Common myeloid progenitor, CD34-positive (primary cell): Measurements from ENCODE around the gene MIS18A.

Source experiments
- CTCF ChIA-PET: fragments of 350-600 bp; sonication (Branson Sonifier 250); formaldehyde crosslinking; loops from one replicate; lab custom pipeline; 2021; ENCODE audit warnings: antibody characterized with exemption; lab: Charles Lee
- POLR2A ChIA-PET: fragments of 350-600 bp; sonication (Branson Sonifier 250); formaldehyde crosslinking; loops from one replicate; lab custom pipeline; 2021; ENCODE audit warnings: antibody characterized with exemption; lab: Charles Lee
- DNase-seq, 3 donors: peaks; one replicate each; pipeline versions ENCODE4 v3.0.0 to v3.0.0-alpha.2; 2013
- H3K27ac ChIP-seq, 2 experiments: 1 replicate in 1 of 2; 2 replicates in 1 of 2; pipeline ENCODE4 v1.7.0; 2013; ENCODE audit warnings: inconsistent platforms in 2 of 2, low read length in 2 of 2, mild to moderate bottlenecking in 2 of 2, low read depth in 1 of 2, moderate library complexity in 1 of 2; ENCODE audit not compliant: severe bottlenecking in 2 of 2, insufficient read depth in 1 of 2, poor library complexity in 1 of 2
- H3K27me3 ChIP-seq, 5 experiments: replicated peaks in 2 of 5; 1 replicate in 3 of 5; 2 replicates in 2 of 5; pipeline versions ENCODE4 v1.6.1 to v1.7.0; 2013; ENCODE audit warnings: low read length in 4 of 5, mild to moderate bottlenecking in 2 of 5, moderate library complexity in 2 of 5, inconsistent platforms in 1 of 5; ENCODE audit not compliant: insufficient read depth in 5 of 5, control insufficient read depth in 4 of 5
- H3K36me3 ChIP-seq, 4 experiments: 1 replicate in 2 of 4; 2 replicates in 2 of 4; pipeline versions ENCODE4 v1.6.1 to v1.7.0; 2013; ENCODE audit warnings: low read length in 3 of 4, control low read depth in 1 of 4, mild to moderate bottlenecking in 1 of 4; ENCODE audit not compliant: control insufficient read depth in 4 of 4, insufficient read depth in 4 of 4
- H3K4me1 ChIP-seq, 4 experiments: 1 replicate in 3 of 4; 2 replicates in 1 of 4; pipeline versions ENCODE4 v1.6.1 to v1.7.1; 2013; ENCODE audit warnings: low read length in 3 of 4, mild to moderate bottlenecking in 3 of 4, control low read depth in 1 of 4, inconsistent platforms in 1 of 4, moderate library complexity in 1 of 4; ENCODE audit not compliant: control insufficient read depth in 4 of 4, insufficient read depth in 4 of 4; ENCODE audit errors: control extremely low read depth in 1 of 4
- H3K4me3 ChIP-seq, 7 experiments: 1 replicate in 4 of 7; 2 replicates in 3 of 7; pipeline versions ENCODE4 v1.5.1 to v1.7.0; 2013; ENCODE audit warnings: mild to moderate bottlenecking in 7 of 7, low read length in 6 of 7, moderate library complexity in 6 of 7, inconsistent platforms in 2 of 7, low read depth in 2 of 7, control low read depth in 1 of 7; ENCODE audit not compliant: insufficient read depth in 4 of 7, control insufficient read depth in 1 of 7; ENCODE audit errors: extremely low read depth in 1 of 7
- H3K9me3 ChIP-seq, 5 experiments: 1 replicate in 4 of 5; 2 replicates in 1 of 5; pipeline versions ENCODE4 v1.6.1 to v1.7.1; 2013; ENCODE audit warnings: low read length in 4 of 5, mild to moderate bottlenecking in 2 of 5, inconsistent platforms in 1 of 5, low read depth in 1 of 5, moderate library complexity in 1 of 5; ENCODE audit not compliant: control insufficient read depth in 4 of 5, insufficient read depth in 2 of 5; ENCODE audit errors: control extremely low read depth in 1 of 5
- WGBS: methylation state at CpG from one replicate; pipeline ENCODE4 v1.1.5; 2013; ENCODE audit not compliant: insufficient coverage; 5-methylcytosine and 5-hydroxymethylcytosine counted together

Gene MIS18A

GRCh38 chr21:32320059-32320458, 41.2 kb upstream of the MIS18A start:
- H3K4me1 ChIP-seq: no peaks in the 10 kb centered on the region
- no peak overlapping the region for H3K4me3 ChIP-seq
- H3K27ac ChIP-seq: no peak overlapping the region
- no peak for DNase-seq
- H3K36me3 ChIP-seq: peaks cover 17 to 97% (median 78%) of the 10 kb centered on the region in 4 experiments
- ChIA-PET POLR2A (no interaction called here), CTCF (no interaction called here)
- WGBS: 97% methylated on average over 6 of the region's 6 CpGs
- H3K9me3 ChIP-seq: no peaks in the 10 kb centered on the region
- H3K27me3 ChIP-seq: no peaks in the 10 kb centered on the region

- CTCF ChIA-PET: no interaction called here
These were observed 40.2 kb upstream of the MIS18A start for GRCh38 chr21:32319012-32319411.

GRCh38 chr21:32317726-32318125, 38.9 kb upstream of the MIS18A start:
- H3K27me3 ChIP-seq: no peaks in the 10 kb centered on the region
- H3K27ac ChIP-seq: no peak overlapping the region
- WGBS: 87% methylated on average over 9 of the region's 9 CpGs
- CTCF ChIA-PET: no interaction called here
- H3K4me1 ChIP-seq: no peaks in the 10 kb centered on the region
- peaks cover 19 to 91% (median 72%) of the 10 kb centered on the region in 4 experiments for H3K36me3 ChIP-seq
- H3K4me3 ChIP-seq: no peak overlapping the region
- DNase-seq: no peak
- no peaks in the 10 kb centered on the region for H3K9me3 ChIP-seq
- POLR2A ChIA-PET: no interaction called here

More at GRCh38 chr21:32319012-32319411, 40.2 kb upstream of the MIS18A start:
- H3K4me3 ChIP-seq: no peak overlapping the region
- H3K36me3 ChIP-seq: peaks cover 17 to 94% (median 75%) of the 10 kb centered on the region in 4 experiments
- no peaks in the 10 kb centered on the region for H3K27me3 ChIP-seq
- 97% methylated on average over 6 of the region's 7 CpGs for WGBS
- H3K4me1 ChIP-seq: no peaks in the 10 kb centered on the region
- DNase-seq: no peak
- H3K27ac ChIP-seq: no peak overlapping the region
- no peaks in the 10 kb centered on the region for H3K9me3 ChIP-seq
- POLR2A ChIA-PET: no interaction called here

- WGBS: 99% methylated on average over 20 of the region's 22 CpGs
- Histone ChIP-seq H3K27me3 (no peaks in the 10 kb centered on the region), H3K9me3 (no peaks in the 10 kb centered on the region), H3K27ac (no peak overlapping the region), H3K4me3 (no peak overlapping the region), H3K4me1 (no peaks in the 10 kb centered on the region), H3K36me3 (peaks cover 19 to 92% (median 71%) of the 10 kb centered on the region in 4 experiments)
- DNase-seq: no peak
- ChIA-PET POLR2A (no interaction called here), CTCF (interaction anchor here (0.6 kb wide), 1 partner anchor 13 kb away, joined by 3 read pairs; no protein-coding TSS in a partner anchor)
These were observed 37.7 kb upstream of the MIS18A start for GRCh38 chr21:32316361-32317215.

- H3K4me3 ChIP-seq: no peak overlapping the region
- 98% methylated on average over 13 of the region's 14 CpGs for WGBS
- POLR2A ChIA-PET: no interaction called here
- no peaks in the 10 kb centered on the region for H3K9me3 ChIP-seq
- DNase-seq: no peak
- no peaks in the 10 kb centered on the region for H3K4me1 ChIP-seq
- H3K36me3 ChIP-seq: peaks cover 13 to 84% (median 65%) of the 10 kb centered on the region in 4 experiments
- H3K27me3 ChIP-seq: no peaks in the 10 kb centered on the region
- CTCF ChIA-PET: no interaction called here
- H3K27ac ChIP-seq: no peak overlapping the region
These were observed 36.8 kb upstream of the MIS18A start for GRCh38 chr21:32315511-32316281.

GRCh38 chr21:32314806-32315205, 36.0 kb upstream of the MIS18A start:
- Histone ChIP-seq H3K36me3 (peaks cover 11 to 75% (median 57%) of the 10 kb centered on the region in 4 experiments), H3K9me3 (no peaks in the 10 kb centered on the region), H3K27ac (no peak overlapping the region), H3K27me3 (no peaks in the 10 kb centered on the region), H3K4me1 (no peaks in the 10 kb centered on the region), H3K4me3 (no peak overlapping the region)
- DNase-seq: no peak
- POLR2A ChIA-PET: no interaction called here
- CTCF ChIA-PET: no interaction called here
- 99% methylated on average over 13 of the region's 16 CpGs for WGBS

- H3K36me3 ChIP-seq: peaks cover 7 to 64% (median 52%) of the 10 kb centered on the region in 4 experiments
- no peaks in the 10 kb centered on the region for H3K4me1 ChIP-seq
- no peak overlapping the region for H3K4me3 ChIP-seq
- CTCF ChIA-PET: no interaction called here
- WGBS: 100% methylated on average over 4 of the region's 6 CpGs
- no peak overlapping the region for H3K27ac ChIP-seq
- POLR2A ChIA-PET: no interaction called here
- no peaks in the 10 kb centered on the region for H3K9me3 ChIP-seq
- no peak for DNase-seq
- H3K27me3 ChIP-seq: no peaks in the 10 kb centered on the region
These were observed 34.1 kb upstream of the MIS18A start for GRCh38 chr21:32312976-32313375.
